Measurements from ENCODE around the gene GGTLC2.
"Not testable (repeated sequence)": the region's sequence is repeated elsewhere in the genome, so short reads cannot be mapped to it uniquely, and the experiment has no call there.

Gene GGTLC2

GRCh38 chr22:22614065-22614464 is 30.3 kb upstream of the GGTLC2 start:
- no peak overlapping the region for H3K4me3 ChIP-seq
- H3K27ac ChIP-seq = no peak overlapping the region
- no peak for DNase-seq
- H3K36me3 ChIP-seq = no peaks in the 10 kb centered on the region
- H3K27me3 ChIP-seq = peaks cover 0 to 10% of the 10 kb centered on the region in 2 donors
- TF ChIP-seq, protein P1, sequence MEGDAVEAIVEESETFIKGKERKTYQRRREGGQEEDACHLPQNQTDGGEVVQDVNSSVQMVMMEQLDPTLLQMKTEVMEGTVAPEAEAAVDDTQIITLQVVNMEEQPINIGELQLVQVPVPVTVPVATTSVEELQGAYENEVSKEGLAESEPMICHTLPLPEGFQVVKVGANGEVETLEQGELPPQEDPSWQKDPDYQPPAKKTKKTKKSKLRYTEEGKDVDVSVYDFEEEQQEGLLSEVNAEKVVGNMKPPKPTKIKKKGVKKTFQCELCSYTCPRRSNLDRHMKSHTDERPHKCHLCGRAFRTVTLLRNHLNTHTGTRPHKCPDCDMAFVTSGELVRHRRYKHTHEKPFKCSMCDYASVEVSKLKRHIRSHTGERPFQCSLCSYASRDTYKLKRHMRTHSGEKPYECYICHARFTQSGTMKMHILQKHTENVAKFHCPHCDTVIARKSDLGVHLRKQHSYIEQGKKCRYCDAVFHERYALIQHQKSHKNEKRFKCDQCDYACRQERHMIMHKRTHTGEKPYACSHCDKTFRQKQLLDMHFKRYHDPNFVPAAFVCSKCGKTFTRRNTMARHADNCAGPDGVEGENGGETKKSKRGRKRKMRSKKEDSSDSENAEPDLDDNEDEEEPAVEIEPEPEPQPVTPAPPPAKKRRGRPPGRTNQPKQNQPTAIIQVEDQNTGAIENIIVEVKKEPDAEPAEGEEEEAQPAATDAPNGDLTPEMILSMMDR (IDR thresholded peaks at IDR 0.05) = no peak
- no peaks in the 10 kb centered on the region for H3K4me1 ChIP-seq
- intact Hi-C loops (cut with DNase I; ENCODE audit: low total_unique reads) = no loop called here
- no peaks in the 10 kb centered on the region for H3K9me3 ChIP-seq

DNA sequence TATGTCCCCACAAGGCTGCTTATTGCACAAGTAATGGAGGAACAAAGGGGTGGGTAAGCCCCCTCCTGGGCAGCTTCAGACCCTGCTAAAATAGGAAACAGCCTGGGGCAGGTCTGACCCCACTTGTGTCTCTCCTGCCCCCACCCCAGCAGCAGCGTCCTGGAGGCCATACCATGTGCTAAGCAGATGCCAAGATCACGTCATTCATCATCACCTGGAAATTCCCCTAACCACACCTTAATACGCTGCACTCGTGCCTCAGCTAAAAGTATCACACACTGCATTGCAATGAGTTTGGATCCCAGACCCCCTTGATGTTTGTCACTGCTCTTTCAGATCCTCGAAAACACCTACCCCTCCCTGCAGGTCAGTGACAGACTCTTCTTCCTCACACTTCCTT is 27.8 kb upstream of the GGTLC2 start:
- Histone ChIP-seq H3K4me1 (no peaks in the 10 kb centered on the region), H3K27me3 (peaks cover 0 to 10% of the 10 kb centered on the region in 2 donors), H3K27ac (no peak overlapping the region), H3K9me3 (no peaks in the 10 kb centered on the region), H3K36me3 (no peaks in the 10 kb centered on the region), H3K4me3 (no peak overlapping the region)
- DNase-seq = no peak
- TF ChIP-seq, protein P1 (IDR thresholded peaks at IDR 0.05) = no peak
- intact Hi-C loops (cut with DNase I; ENCODE audit: low total_unique reads) = no loop called here

DNA sequence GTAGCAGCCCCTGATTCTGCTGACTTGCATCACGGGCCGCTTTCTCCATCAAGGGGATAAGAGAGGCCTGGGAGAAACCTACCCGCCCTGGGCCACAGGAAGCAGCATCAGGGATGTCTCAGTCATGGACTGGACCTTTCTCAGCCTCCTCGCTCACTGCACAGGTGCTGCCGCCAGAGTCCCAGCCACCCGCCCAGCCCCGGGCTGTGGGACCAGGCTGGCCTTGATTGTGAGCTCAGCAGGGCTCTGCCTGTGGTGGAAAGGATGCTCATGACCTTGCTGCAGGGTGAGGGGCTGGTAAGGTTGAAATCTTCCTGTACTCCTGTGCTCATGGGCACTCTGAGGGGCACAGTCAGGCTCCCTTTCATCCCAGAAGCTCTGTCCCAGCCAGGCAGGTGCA is 26.0 kb upstream of the GGTLC2 start:
- DNase-seq = no peak
- Histone ChIP-seq H3K4me3 (no peak overlapping the region), H3K27me3 (peaks cover 0 to 10% of the 10 kb centered on the region in 2 donors), H3K9me3 (no peaks in the 10 kb centered on the region), H3K36me3 (no peaks in the 10 kb centered on the region), H3K27ac (no peak overlapping the region), H3K4me1 (no peaks in the 10 kb centered on the region)
- TF ChIP-seq, protein P1 (IDR thresholded peaks at IDR 0.05) = no peak
- intact Hi-C loops (cut with DNase I; ENCODE audit: low total_unique reads) = no loop called here

- Histone ChIP-seq H3K27ac (no peak overlapping the region), H3K36me3 (no peaks in the 10 kb centered on the region), H3K4me3 (no peak overlapping the region), H3K9me3 (no peaks in the 10 kb centered on the region), H3K4me1 (no peaks in the 10 kb centered on the region), H3K27me3 (peaks cover 0 to 10% of the 10 kb centered on the region in 2 donors)
- DNase-seq = no peak
- TF ChIP-seq, protein P1 (IDR thresholded peaks at IDR 0.05) = no peak
- intact Hi-C loops (cut with DNase I; ENCODE audit: low total_unique reads) = no loop called here
Measured at GRCh38 chr22:22618923-22619322, 25.5 kb upstream of the GGTLC2 start.

GRCh38 chr22:22619765-22620414 is 24.5 kb upstream of the GGTLC2 start:
- no peaks in the 10 kb centered on the region for H3K36me3 ChIP-seq
- H3K4me1 ChIP-seq = no peaks in the 10 kb centered on the region
- no peaks in the 10 kb centered on the region for H3K9me3 ChIP-seq
- intact Hi-C loops (cut with DNase I; ENCODE audit: low total_unique reads) = no loop called here
- no peak for DNase-seq
- H3K4me3 ChIP-seq = no peak overlapping the region
- TF ChIP-seq, protein P1 (IDR thresholded peaks at IDR 0.05) = no peak
- no peak overlapping the region for H3K27ac ChIP-seq
- H3K27me3 ChIP-seq = peaks cover 0 to 10% of the 10 kb centered on the region in 2 donors

DNA sequence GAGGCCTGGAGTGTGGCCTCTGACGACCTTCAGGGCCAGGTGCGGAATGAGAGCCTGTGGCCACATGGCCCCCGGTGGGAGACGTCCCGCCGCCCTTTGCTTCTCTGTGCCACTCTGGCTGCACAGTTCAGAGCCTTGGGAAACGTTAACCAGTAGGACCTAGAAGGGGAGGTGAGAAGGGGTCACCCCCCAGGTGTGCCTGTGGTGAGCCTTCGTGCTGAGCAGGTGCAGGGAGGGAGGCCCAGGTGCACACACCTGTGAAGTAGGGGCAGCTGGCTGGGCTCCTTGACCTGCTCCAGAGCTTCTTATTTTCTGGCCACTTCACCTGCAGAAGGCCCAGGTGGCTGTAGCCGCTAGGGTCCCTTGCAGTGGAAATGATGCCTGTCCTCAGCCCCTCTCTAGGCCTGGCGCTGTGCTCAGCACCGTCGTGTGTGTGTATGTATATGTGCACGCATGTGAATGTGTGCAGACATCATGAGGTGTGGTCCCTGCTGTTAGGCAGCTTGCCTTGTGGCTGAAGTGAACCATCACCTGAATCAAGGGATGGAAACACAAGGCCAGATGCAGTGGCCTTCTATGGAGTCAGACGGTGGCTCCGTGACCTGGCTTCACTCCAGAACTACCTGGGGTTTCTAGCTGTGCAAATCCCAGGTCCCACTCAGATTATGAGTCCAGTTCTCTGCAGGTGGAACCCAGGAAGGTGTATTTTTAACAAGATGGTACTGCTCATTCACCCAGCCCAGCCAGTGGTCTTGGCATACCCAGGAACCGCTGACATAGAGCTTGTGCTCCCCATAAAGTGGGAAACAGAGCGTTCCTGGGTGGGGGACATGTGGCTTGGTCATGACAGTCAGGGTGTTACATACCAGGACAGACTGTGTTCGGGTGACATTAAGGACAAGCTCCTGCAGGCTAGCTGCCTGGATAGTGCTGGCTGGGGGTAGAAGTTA is 15.6 kb upstream of the GGTLC2 start:
- H3K4me1 ChIP-seq; intact Hi-C loops (cut with DNase I; ENCODE audit: low total_unique reads); H3K27ac ChIP-seq; H3K9me3 ChIP-seq; H3K4me3 ChIP-seq; DNase-seq; H3K27me3 ChIP-seq; H3K36me3 ChIP-seq: not testable (repeated sequence)

DNA sequence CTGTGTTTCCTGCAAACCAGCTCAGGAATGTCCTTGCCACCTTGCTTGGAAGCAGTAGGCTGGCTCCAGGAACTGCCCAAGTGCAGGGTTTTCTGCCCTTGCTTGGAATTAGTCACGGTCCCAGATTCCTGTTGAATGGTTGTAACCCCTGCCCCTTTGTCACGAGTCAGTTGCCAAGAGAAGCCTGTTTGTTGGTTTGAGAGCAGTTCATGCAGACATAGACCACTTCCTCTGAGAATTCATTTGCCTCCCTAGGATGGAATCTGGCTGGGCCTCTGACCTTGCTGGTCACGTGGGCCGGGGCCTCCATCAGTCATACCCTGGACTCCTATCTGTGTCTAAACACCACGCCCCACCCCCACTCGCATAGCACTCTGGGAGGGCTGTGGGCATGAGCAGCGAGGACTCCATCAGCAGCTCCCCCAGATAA is 13.2 kb upstream of the GGTLC2 start:
- H3K27me3 ChIP-seq; H3K4me1 ChIP-seq; DNase-seq; H3K9me3 ChIP-seq; H3K36me3 ChIP-seq; intact Hi-C loops (cut with DNase I; ENCODE audit: low total_unique reads); H3K4me3 ChIP-seq; H3K27ac ChIP-seq: not testable (repeated sequence)

DNA sequence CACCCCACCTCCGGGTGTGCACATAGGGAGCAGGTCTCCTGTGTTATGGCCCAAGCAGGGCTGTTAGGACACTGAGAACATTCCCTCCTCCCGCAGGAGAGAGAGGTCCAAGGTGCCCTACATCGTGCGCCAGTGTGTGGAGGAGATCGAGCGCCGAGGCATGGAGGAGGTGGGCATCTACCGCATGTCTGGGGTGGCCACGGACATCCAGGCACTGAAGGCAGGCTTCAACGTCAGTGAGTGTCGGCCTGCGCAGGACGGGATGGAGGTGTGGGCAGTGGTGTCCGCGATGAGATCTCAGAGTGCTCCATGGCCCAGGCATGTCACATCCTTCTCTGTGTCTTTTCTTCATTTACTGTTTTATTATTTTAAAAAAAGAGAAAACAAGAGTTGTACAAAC is 12.2 kb upstream of the GGTLC2 start:
- H3K4me3 ChIP-seq; H3K4me1 ChIP-seq; intact Hi-C loops (cut with DNase I; ENCODE audit: low total_unique reads); DNase-seq; H3K36me3 ChIP-seq; H3K27ac ChIP-seq; H3K9me3 ChIP-seq; H3K27me3 ChIP-seq: not testable (repeated sequence)

DNA sequence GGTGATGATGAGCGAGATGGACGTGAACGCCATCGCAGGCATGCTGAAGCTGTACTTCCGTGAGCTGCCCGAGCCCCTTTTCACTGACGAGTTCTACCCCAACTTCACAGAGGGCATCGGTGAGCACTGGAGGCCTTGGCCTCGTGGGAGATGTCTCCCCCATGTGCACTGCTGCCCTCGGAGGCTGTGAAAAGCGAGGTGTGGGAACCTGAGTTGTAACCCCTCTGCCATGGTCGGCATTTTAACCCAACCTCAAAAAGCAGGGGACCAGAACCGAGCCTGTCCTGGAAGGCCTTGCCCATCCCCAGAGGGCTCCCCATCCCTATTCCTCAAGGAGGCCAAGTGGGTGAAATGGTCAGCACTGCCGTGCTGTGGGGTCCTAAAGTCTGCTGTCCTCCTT is 10.9 kb upstream of the GGTLC2 start:
- H3K27me3 ChIP-seq; H3K27ac ChIP-seq; DNase-seq; H3K4me3 ChIP-seq; H3K36me3 ChIP-seq; H3K4me1 ChIP-seq; intact Hi-C loops (cut with DNase I; ENCODE audit: low total_unique reads); H3K9me3 ChIP-seq: not testable (repeated sequence)

Measured in tibial artery (tissue), 4 donors.